NCI-H774 (cell line): ENCODE data around the gene ZNF648.
A peak's percentile ranks its signal among the peaks of the same experiment; 100 is the strongest.
"Not testable (repeated sequence)": the region's sequence is repeated elsewhere in the genome, so short reads cannot be mapped to it uniquely, and the experiment has no call there.

Experiments used
- DNase-seq: peaks from one replicate; lab custom pipeline; 2025; lab: John Stamatoyannopoulos, UW

The ZNF648 gene

GRCh38 chr1:182061594-182061993 is at the start of gene ZNF648:
Gene ZNF648, minus strand, starts transcription at chr1:182061712. Its CDS starts 3,702 bp downstream, at chr1:182058010.
- no peak for DNase-seq

GRCh38 chr1:182110635-182111034 is 49.1 kb upstream of the ZNF648 start:
- DNase-seq, result no peak

GRCh38 chr1:182109771-182110170 is 48.3 kb upstream of the ZNF648 start:
- DNase-seq, result no peak

GRCh38 chr1:182107209-182107608 is 45.7 kb upstream of the ZNF648 start:
- DNase-seq, result no peak

- no peak for DNase-seq
Measured at GRCh38 chr1:182102043-182102416, 40.5 kb upstream of the ZNF648 start.

GRCh38 chr1:182101415-182102042 is 40.0 kb upstream of the ZNF648 start:
- DNase-seq, result no peak

- no peak for DNase-seq
Measured at GRCh38 chr1:182098301-182098700, 36.8 kb upstream of the ZNF648 start.

GRCh38 chr1:182095946-182096345 is 34.4 kb upstream of the ZNF648 start:
- no peak for DNase-seq

GRCh38 chr1:182094514-182095005 is 33.0 kb upstream of the ZNF648 start:
- DNase-seq, result not testable (repeated sequence)

- DNase-seq, result no peak
Measured at GRCh38 chr1:182093781-182094180, 32.3 kb upstream of the ZNF648 start.

GRCh38 chr1:182092336-182092735 is 30.8 kb upstream of the ZNF648 start:
- DNase-seq, result no peak

GRCh38 chr1:182091083-182091482 is 29.6 kb upstream of the ZNF648 start:
- no peak for DNase-seq

GRCh38 chr1:182087719-182088350 is 26.3 kb upstream of the ZNF648 start:
- DNase-seq, result no peak

GRCh38 chr1:182087304-182087703 is 25.8 kb upstream of the ZNF648 start:
- DNase-seq, result no peak

- no peak for DNase-seq
Measured at GRCh38 chr1:182086620-182087019, 25.1 kb upstream of the ZNF648 start.

GRCh38 chr1:182086136-182086535 is 24.6 kb upstream of the ZNF648 start:
- DNase-seq, result no peak

- DNase-seq, result no peak
Measured at GRCh38 chr1:182085726-182086125, 24.2 kb upstream of the ZNF648 start.

GRCh38 chr1:182084487-182085316 is 23.2 kb upstream of the ZNF648 start:
- DNase-seq, result peak; percentile 61

- DNase-seq, result no peak
Measured at GRCh38 chr1:182083851-182084486, 22.5 kb upstream of the ZNF648 start.

- peak; percentile 1 for DNase-seq
Measured at GRCh38 chr1:182080955-182081582, 19.6 kb upstream of the ZNF648 start.

GRCh38 chr1:182080040-182080439 is 18.5 kb upstream of the ZNF648 start:
- DNase-seq, result no peak

- DNase-seq, result no peak
Measured at GRCh38 chr1:182071924-182072323, 10.4 kb upstream of the ZNF648 start.
